ENCODE data around the gene PDE3B.

DNA sequence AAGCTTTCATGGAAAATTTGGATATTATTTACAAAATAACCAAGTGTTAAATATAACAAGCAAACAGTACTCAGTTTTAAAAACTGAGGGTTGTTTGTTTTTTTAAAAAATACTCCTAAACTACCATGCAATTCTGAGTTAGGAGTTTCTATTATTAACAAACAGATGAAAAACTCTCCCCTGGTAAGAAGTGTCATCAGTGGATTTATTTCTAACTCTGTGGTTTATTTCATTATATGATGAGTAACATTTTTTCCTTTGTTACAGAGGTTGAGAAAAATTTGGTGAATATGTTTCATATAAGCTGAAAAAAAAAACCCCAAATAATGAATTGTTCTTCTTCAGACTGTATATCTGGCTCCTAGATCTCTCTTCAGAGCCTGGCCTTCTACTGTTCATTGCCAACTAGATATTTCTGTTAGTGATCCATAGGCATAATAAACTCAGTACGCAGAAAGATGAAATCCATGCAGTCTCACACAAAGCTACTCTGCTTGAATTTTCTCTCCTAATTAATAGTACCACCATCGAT is 29.4 kb upstream of the PDE3B start:
- TF ChIP-seq, protein P1, sequence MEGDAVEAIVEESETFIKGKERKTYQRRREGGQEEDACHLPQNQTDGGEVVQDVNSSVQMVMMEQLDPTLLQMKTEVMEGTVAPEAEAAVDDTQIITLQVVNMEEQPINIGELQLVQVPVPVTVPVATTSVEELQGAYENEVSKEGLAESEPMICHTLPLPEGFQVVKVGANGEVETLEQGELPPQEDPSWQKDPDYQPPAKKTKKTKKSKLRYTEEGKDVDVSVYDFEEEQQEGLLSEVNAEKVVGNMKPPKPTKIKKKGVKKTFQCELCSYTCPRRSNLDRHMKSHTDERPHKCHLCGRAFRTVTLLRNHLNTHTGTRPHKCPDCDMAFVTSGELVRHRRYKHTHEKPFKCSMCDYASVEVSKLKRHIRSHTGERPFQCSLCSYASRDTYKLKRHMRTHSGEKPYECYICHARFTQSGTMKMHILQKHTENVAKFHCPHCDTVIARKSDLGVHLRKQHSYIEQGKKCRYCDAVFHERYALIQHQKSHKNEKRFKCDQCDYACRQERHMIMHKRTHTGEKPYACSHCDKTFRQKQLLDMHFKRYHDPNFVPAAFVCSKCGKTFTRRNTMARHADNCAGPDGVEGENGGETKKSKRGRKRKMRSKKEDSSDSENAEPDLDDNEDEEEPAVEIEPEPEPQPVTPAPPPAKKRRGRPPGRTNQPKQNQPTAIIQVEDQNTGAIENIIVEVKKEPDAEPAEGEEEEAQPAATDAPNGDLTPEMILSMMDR (optimal IDR thresholded peaks at IDR 0.05 in 1 of 3, IDR thresholded peaks at IDR 0.05 in 1 of 3, conservative IDR thresholded peaks at IDR 0.05 in 1 of 3; ENCODE audit: extremely low read depth in 1 of 3, insufficient read depth in 2 of 3, low read length in 3 of 3): no peak
- TF ChIP-seq EZH2 (IDR thresholded peaks at IDR 0.05; ENCODE audit: low read length): no peak

All from keratinocyte (primary cell).